HK-2 (cell line): Measurements from ENCODE around the gene TMCC2.

Source experiments
- DNase-seq: peaks from one replicate; pipeline ENCODE4 v3.0.0-alpha.2; 2018; ENCODE audit not compliant: unreplicated experiment

The TMCC2 gene

GRCh38 chr1:205260948-205261732 is 33.4 kb downstream of the TMCC2 start:
- peak; percentile 48 for DNase-seq

GRCh38 chr1:205261946-205262691 is 34.4 kb downstream of the TMCC2 start:
- DNase-seq, result peak; percentile 68

- DNase-seq, result no peak
These were observed 35.0 kb downstream of the TMCC2 start for GRCh38 chr1:205262731-205263171.

GRCh38 chr1:205263580-205264190 is 35.9 kb downstream of the TMCC2 start:
- DNase-seq, result no peak

- no peak for DNase-seq
These were observed 39.0 kb downstream of the TMCC2 start for GRCh38 chr1:205266611-205267305.

GRCh38 chr1:205267306-205267902 is 39.7 kb downstream of the TMCC2 start:
- no peak for DNase-seq

GRCh38 chr1:205268846-205269680 is 41.3 kb downstream of the TMCC2 start:
- no peak for DNase-seq

- DNase-seq, result no peak
These were observed 42.0 kb downstream of the TMCC2 start for GRCh38 chr1:205269711-205270110.

GRCh38 chr1:205270271-205270670 is 42.5 kb downstream of the TMCC2 start:
- no peak for DNase-seq

GRCh38 chr1:205270764-205271163 is 43.0 kb downstream of the TMCC2 start:
- DNase-seq, result no peak

GRCh38 chr1:205271277-205271676 is 43.5 kb downstream of the TMCC2 start:
- no peak for DNase-seq

- DNase-seq, result no peak
These were observed 44.0 kb downstream of the TMCC2 start for GRCh38 chr1:205271745-205272144.

- DNase-seq, result no peak
These were observed 44.8 kb downstream of the TMCC2 start for GRCh38 chr1:205272536-205272935.

- DNase-seq, result peak; percentile 92
These were observed 45.8 kb downstream of the TMCC2 start for GRCh38 chr1:205273551-205273982.

- peak; percentile 85 for DNase-seq
These were observed 46.4 kb downstream of the TMCC2 start for GRCh38 chr1:205274041-205274691.

GRCh38 chr1:205275133-205275532 is 47.4 kb downstream of the TMCC2 start:
- DNase-seq, result no peak

- DNase-seq, result no peak
These were observed 48.4 kb downstream of the TMCC2 start for GRCh38 chr1:205275916-205276688.

GRCh38 chr1:205276689-205277065 is 48.9 kb downstream of the TMCC2 start:
- DNase-seq, result no peak

GRCh38 chr1:205279986-205280385 is 52.2 kb downstream of the TMCC2 start:
- no peak for DNase-seq
